ENCODE results near the gene NFATC1.

Gene NFATC1

GRCh38 chr18:79488311-79489050 lies 92.8 kb downstream of the NFATC1 start:
- TF ChIP-seq CTCF (IDR thresholded peaks at IDR 0.05; ENCODE audit: borderline replicate concordance, control extremely low read depth, extremely low read depth, insufficient read depth, missing control alignments) = no peak
- in situ Hi-C loops (cut with MboI; ENCODE audit: low sequenced_read_pairs, unreplicated experiment) = no loop called here
- no peak for DNase-seq (ENCODE audit: low spot score)

GRCh38 chr18:79489051-79489898 lies 93.5 kb downstream of the NFATC1 start:
- TF ChIP-seq CTCF (IDR thresholded peaks at IDR 0.05; ENCODE audit: borderline replicate concordance, control extremely low read depth, extremely low read depth, insufficient read depth, missing control alignments) = no peak
- DNase-seq (ENCODE audit: low spot score) = no peak
- in situ Hi-C loops (cut with MboI; ENCODE audit: low sequenced_read_pairs, unreplicated experiment) = no loop called here

DNA sequence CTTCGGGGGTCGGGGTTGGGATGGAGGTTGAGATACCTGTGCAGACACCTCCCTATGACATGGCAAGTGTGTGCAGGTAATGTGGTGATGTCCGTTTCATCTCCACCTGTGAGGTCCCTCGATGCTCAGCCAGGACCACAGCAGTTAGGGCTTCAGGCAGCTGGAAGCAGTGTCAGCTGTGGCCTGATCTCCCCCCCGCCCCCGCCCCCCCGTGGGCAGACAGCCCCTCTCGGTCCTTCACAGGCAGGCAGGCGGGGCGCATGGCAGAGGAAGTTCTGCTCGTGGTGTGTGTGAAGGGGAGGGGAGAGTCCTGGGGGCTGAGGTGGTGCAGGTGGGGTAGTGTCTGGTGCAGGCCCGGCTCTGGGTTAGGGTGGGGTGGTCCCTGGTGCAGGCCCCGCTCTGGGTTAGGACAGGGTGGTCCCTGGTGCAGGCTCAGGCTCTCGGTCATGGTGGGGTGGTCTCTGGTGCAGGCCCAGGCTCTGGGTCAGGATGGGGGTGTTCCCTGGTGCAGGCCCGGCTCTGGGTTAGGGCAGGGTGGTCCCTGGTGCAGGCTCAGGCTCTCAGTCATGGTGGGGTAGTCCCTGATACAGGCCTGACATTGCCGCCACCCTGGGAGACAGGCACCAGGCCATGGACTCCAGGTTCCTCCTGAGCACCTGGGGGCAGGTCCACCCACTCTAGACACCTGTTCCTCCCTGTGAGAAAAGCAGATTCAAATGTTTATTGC lies 94.3 kb downstream of the NFATC1 start:
- in situ Hi-C loops (cut with MboI; ENCODE audit: low sequenced_read_pairs, unreplicated experiment) = no loop called here
- TF ChIP-seq CTCF (IDR thresholded peaks at IDR 0.05; ENCODE audit: borderline replicate concordance, control extremely low read depth, extremely low read depth, insufficient read depth, missing control alignments) = no peak
- no peak for DNase-seq (ENCODE audit: low spot score)

GRCh38 chr18:79490626-79491041 lies 94.9 kb downstream of the NFATC1 start:
- no peak for TF ChIP-seq CTCF (IDR thresholded peaks at IDR 0.05; ENCODE audit: borderline replicate concordance, control extremely low read depth, extremely low read depth, insufficient read depth, missing control alignments)
- no peak for DNase-seq (ENCODE audit: low spot score)
- in situ Hi-C loops (cut with MboI; ENCODE audit: low sequenced_read_pairs, unreplicated experiment) = no loop called here

GRCh38 chr18:79491081-79491551 lies 95.4 kb downstream of the NFATC1 start:
- no peak for TF ChIP-seq CTCF (IDR thresholded peaks at IDR 0.05; ENCODE audit: borderline replicate concordance, control extremely low read depth, extremely low read depth, insufficient read depth, missing control alignments)
- no peak for DNase-seq (ENCODE audit: low spot score)
- in situ Hi-C loops (cut with MboI; ENCODE audit: low sequenced_read_pairs, unreplicated experiment) = no loop called here

DNA sequence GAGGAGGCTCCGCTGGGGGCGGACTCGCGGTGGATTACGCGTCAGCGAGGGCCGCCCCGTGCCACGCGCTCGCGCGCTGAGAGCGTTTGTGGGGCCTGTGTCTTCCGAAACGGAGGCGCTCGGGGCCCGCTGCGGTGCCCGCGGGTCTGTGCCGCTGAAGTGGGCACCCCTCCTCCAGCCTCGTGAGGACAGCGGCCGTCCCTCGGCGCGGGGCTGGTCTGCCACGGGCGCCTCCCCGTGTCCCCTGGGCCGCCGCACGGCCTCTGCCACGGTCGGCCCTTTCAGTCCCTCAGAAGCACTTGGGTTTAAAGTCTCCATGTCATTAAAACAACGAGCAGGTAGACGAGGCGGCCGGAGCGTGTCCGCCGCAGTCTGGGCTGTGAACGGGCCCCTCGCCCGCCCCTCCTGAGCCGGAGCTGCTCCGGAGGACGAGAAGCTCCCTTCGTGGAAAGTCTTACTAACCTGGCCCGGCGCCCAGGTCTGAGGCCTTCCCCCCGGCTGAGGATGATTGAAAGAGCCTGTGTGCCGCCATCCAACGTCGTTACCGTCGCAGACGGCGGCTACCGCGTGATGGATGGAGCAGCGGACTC lies 97.6 kb downstream of the NFATC1 start:
- in situ Hi-C loops (cut with MboI; ENCODE audit: low sequenced_read_pairs, unreplicated experiment) = no loop called here

More for the DNA sequence above, 97.6 kb downstream of the NFATC1 start:
- DNase-seq (ENCODE audit: low spot score) = no peak
- no peak for TF ChIP-seq CTCF (IDR thresholded peaks at IDR 0.05; ENCODE audit: borderline replicate concordance, control extremely low read depth, extremely low read depth, insufficient read depth, missing control alignments)

All from GM13976 (cell line).